ENCODE measurements around the gene PLEKHM2. TPM values are rescaled to one million over a fixed set of nuclear protein-coding genes. Genes with fewer than 3 reads are reported as not detected.

PLEKHM2 gene
- total and polyA plus RNA-seq, 2 of the 8 experiments (the other 6 are each of a cell fraction or from before 2014, with no cell fraction given): 38.3 to 47.6 TPM

- no peak for TF ChIP-seq CHD7 (IDR thresholded peaks at IDR 0.05; ENCODE audit: insufficient replicate concordance, low read length)
- TF ChIP-seq SUZ12 (IDR thresholded peaks at IDR 0.05; ENCODE audit: low read length): no peak
- TF ChIP-seq KDM4A (IDR thresholded peaks at IDR 0.05; ENCODE audit: low read depth, low read length, severe bottlenecking): no peak
- TF ChIP-seq MAX (IDR thresholded peaks at IDR 0.05): no peak
- no peak for TF ChIP-seq ASH2L (IDR thresholded peaks at IDR 0.05; ENCODE audit: low read length)
- no peak for TF ChIP-seq SIN3A (conservative IDR thresholded peaks at IDR 0.05 in 1 of 2, IDR thresholded peaks at IDR 0.05 in 1 of 2; ENCODE audit: low read depth in 1 of 2, low read length in 2 of 2)
Observed at GRCh38 chr1:15722836-15723532, 38.9 kb downstream of the PLEKHM2 start (continued).

Data from H1 (cell line).